ENCODE data around the gene CFAP100. TPM values are rescaled to one million over a fixed set of nuclear protein-coding genes. Genes with fewer than 3 reads are reported as not detected.

The CFAP100 gene
- total and polyA plus RNA-seq, 9 of the 15 experiments (the other 6 are each of a cell fraction or from before 2014, with no cell fraction given), result not detected

GRCh38 chr3:126370606-126371005, 24.1 kb upstream of the CFAP100 start:
- ATAC-seq (no peak), FAIRE-seq (no peak), DNase-seq (ENCODE audit: extremely low read depth in 1 of 4, low spot score in 3 of 4) (no peak)
- intact Hi-C loops (cut with micrococcal nuclease) (no loop called here), in situ Hi-C loops (cut with MboI) (no loop called here)
- H4K20me1 ChIP-seq (replicated peaks; ENCODE audit: control insufficient read depth, insufficient read depth, low read length), result no peaks in the 10 kb centered on the region
- POLR2A ChIA-PET, result no interaction called here
- H3K36me3 ChIP-seq (ENCODE audit: control insufficient read depth, insufficient read depth, low read length), result no peaks in the 10 kb centered on the region
- H3K27ac ChIP-seq (ENCODE audit: extremely low read depth, low read depth, low read length), result no peak overlapping the region
- no TSS peak for BruUV-seq (replicated peaks)
- no peak overlapping the region for H2AFZ ChIP-seq (ENCODE audit: low read depth, low read length)
- H3K79me2 ChIP-seq (ENCODE audit: control insufficient read depth, insufficient read depth, low read length), result no peaks in the 10 kb centered on the region
- peaks cover 10 to 69% of the 10 kb centered on the region in 2 experiments; a peak in 4 of 5 replicates for H3K27me3 ChIP-seq (ENCODE audit: control insufficient read depth in 2 of 2, insufficient read depth in 2 of 2, low read length in 2 of 2)
- TF ChIP-seq GTF2B (IDR thresholded peaks at IDR 0.05; ENCODE audit: extremely low read depth, insufficient read length) (no peak), SAP30 (IDR thresholded peaks at IDR 0.05; ENCODE audit: borderline replicate concordance, insufficient read depth, low read depth, low read length, poor library complexity, severe bottlenecking) (no peak), ZNF384 (IDR thresholded peaks at IDR 0.05; ENCODE audit: low read depth, low read length) (no peak), HMG20B (CRISPR knock-in tag; IDR thresholded peaks at IDR 0.05) (no peak), ATF3 (IDR thresholded peaks at IDR 0.05) (no peak), ATF3 (CRISPR knock-in tag; conservative IDR thresholded peaks at IDR 0.05) (no peak), MED1 (CRISPR knock-in tag; IDR thresholded peaks at IDR 0.05; ENCODE audit: borderline replicate concordance) (no peak), HSF4 (CRISPR knock-in tag; IDR thresholded peaks at IDR 0.05; ENCODE audit: borderline replicate concordance) (no peak), RFX5 (IDR thresholded peaks at IDR 0.05; ENCODE audit: low read depth, low read length) (no peak)
- H3K9me3 ChIP-seq (replicated peaks; ENCODE audit: control insufficient read depth, insufficient read depth, low read depth, low read length), result no peaks in the 10 kb centered on the region
- no peaks in the 10 kb centered on the region for H3K9me1 ChIP-seq (ENCODE audit: control insufficient read depth, insufficient read depth, low read length)
- WGBS (ENCODE audit: insufficient coverage, low coverage, missing lambda C conversion rate), result 2% methylated on average over 6 of the region's 7 CpGs
- CTCF ChIA-PET (ENCODE audit: low intra/inter-chr PET ratio), result no interaction called here
- H3K9ac ChIP-seq (ENCODE audit: insufficient read depth in 1 of 2, low read depth in 2 of 2, low read length in 2 of 2), result no peak overlapping the region
- no peaks in the 10 kb centered on the region for H3K4me1 ChIP-seq (replicated peaks in 1 of 2; ENCODE audit: control insufficient read depth in 2 of 2, insufficient read depth in 2 of 2, low read length in 2 of 2)
- no peak overlapping the region for H3K4me2 ChIP-seq (ENCODE audit: insufficient read depth, low read length)
- no peak overlapping the region for H3K4me3 ChIP-seq

Measured in K562 (cell line).